BLaER1 treated with 17β-estradiol and CSF1 and Interleukin-3, amounts not matched to agents 10 nM and 100 nM (cell line): ENCODE data around the gene ZNF778.

Experiments
- H3K27ac ChIP-seq, 11 experiments: shearing (Covaris generic); formaldehyde crosslinking; 2 replicates each; pipeline ENCODE4 v1.8.1; 2022
- H3K27me3 ChIP-seq, 11 experiments: shearing (Covaris generic); formaldehyde crosslinking; 2 replicates each; pipeline ENCODE4 v1.8.1; 2022
- H3K36me3 ChIP-seq, 11 experiments: shearing (Covaris generic); formaldehyde crosslinking; 2 replicates each; pipeline ENCODE4 v1.8.1; 2022
- H3K4me1 ChIP-seq, 10 experiments: shearing (Covaris generic); formaldehyde crosslinking; 2 replicates each; pipeline ENCODE4 v1.8.1; 2022
- H3K4me2 ChIP-seq, 11 experiments: shearing (Covaris generic); formaldehyde crosslinking; 2 replicates each; pipeline ENCODE4 v1.8.1; 2022
- H3K4me3 ChIP-seq, 10 experiments: shearing (Covaris generic); formaldehyde crosslinking; 2 replicates each; pipeline ENCODE4 v1.8.1; 2022
- H3K9ac ChIP-seq, 11 experiments: shearing (Covaris generic); formaldehyde crosslinking; 2 replicates each; pipeline ENCODE4 v1.8.1; 2022
- H3K9me3 ChIP-seq, 11 experiments: shearing (Covaris generic); formaldehyde crosslinking; replicated peaks in 1 of 11; 2 replicates each; pipeline ENCODE4 v1.8.1; 2022
- H4K20me1 ChIP-seq, 11 experiments: shearing (Covaris generic); formaldehyde crosslinking; 2 replicates each; pipeline ENCODE4 v1.8.1; 2022
- Cebpa-rat ChIP-seq, 11 experiments: shearing (Covaris generic); IDR thresholded peaks; 2 replicates each; pipeline ENCODE4 v1.8.1; 2022

ZNF778 gene

GRCh38 chr16:89270666-89271345 lies 53.3 kb downstream of the ZNF778 start:
- Histone ChIP-seq H4K20me1 (peaks cover 76 to 92% (median 90%) of the 10 kb centered on the region in 11 experiments), H3K4me3 (peak overlapping the region in 1 of 10 experiments; percentile 14; a peak in 2 of 20 replicates), H3K9me3 (peaks cover 0 to 12% (median 0%) of the 10 kb centered on the region in 11 experiments; a peak in 7 of 22 replicates), H3K4me2 (peak overlapping the region; percentile 39 to 90 (median 66)), H3K36me3 (peaks cover 80 to 94% (median 90%) of the 10 kb centered on the region in 11 experiments), H3K27me3 (no peaks in the 10 kb centered on the region), H3K9ac (peak overlapping the region in 7 of 11 experiments; percentile 2 to 58 (median 40); a peak in 12 of 22 replicates), H3K4me1 (peaks cover 37 to 73% (median 63%) of the 10 kb centered on the region in 10 experiments), H3K27ac (peak overlapping the region in 4 of 11 experiments; percentile 13 to 36 (median 24); a peak in 2 of 22 replicates)
- TF ChIP-seq Cebpa-rat (IDR thresholded peaks at IDR 0.05), result no peak

DNA sequence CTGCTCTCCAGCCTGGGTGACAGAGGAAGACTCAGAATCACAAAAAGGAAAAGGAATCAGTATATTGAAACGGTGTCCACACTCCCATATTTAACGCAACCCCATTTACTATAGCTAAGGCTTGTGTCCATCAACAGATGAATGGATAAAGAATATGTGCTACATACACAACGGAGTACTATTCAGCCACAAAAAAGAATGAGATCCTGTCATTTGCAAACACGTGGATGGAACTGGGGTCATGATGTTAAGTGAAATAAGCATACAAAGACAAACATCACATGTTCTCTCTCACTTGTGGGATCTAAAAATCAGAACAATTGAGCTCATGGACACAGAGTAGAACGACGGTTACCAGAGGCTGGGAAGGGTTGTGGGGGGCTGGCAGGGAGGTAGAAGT lies 55.1 kb downstream of the ZNF778 start:
- H3K36me3 ChIP-seq, result peaks cover 71 to 93% (median 82%) of the 10 kb centered on the region in 11 experiments

DNA sequence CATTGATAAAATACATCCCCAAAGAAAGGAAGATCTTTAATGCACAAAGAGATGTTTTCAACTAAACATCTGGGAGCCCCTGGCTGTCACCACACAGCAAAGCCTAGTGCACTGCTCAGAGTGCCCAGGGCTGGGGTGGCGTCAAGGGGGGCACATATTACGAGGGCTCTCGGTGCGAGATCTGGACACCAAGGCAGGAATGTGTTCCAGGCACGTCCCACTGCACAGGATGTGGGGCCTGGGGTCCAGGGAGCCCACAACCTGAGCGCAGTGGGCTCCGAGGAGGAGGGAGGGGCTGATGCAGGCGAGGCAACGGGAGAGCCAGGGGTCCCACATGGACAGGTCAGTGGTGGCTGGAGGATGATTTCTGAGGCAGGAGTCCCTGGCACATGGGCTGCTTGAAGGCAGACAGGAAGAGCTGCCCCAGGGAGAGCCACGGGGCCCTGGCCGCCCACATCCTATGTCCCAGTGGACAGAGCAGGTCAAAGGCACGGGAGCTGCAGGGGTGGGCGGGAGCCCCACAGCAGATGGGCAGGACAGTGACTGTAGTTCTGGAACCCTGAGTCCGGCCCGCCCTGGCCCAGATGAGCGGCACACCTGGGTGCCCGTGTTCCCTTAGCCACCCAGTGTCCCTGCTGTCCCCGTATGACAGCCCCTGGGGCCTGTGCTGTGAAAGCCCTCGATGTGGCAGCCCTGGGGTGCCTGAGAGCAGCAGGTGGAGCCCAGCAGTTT lies 56.4 kb downstream of the ZNF778 start:
- Histone ChIP-seq H3K4me3 (no peak overlapping the region), H3K27me3 (no peaks in the 10 kb centered on the region), H3K9ac (peak overlapping the region in 3 of 11 experiments; percentile 8 to 78 (median 44); a peak in 3 of 22 replicates), H3K9me3 (no peaks in the 10 kb centered on the region), H4K20me1 (peaks cover 84 to 100% (median 100%) of the 10 kb centered on the region in 11 experiments), H3K27ac (0 out of 22 replicates have a peak overlapping the region, but pooled peaks of 1 of the 11 experiments have one; percentile 18), H3K36me3 (peaks cover 72 to 98% (median 85%) of the 10 kb centered on the region in 11 experiments), H3K4me1 (peaks cover 66 to 100% (median 91%) of the 10 kb centered on the region in 10 experiments), H3K4me2 (peak overlapping the region in 5 of 11 experiments; percentile 11 to 98 (median 90); a peak in 9 of 22 replicates)
- TF ChIP-seq Cebpa-rat (IDR thresholded peaks at IDR 0.05), result no peak

More for the DNA sequence above, 55.1 kb downstream of the ZNF778 start:
- H4K20me1 ChIP-seq, result peaks cover 75 to 93% (median 92%) of the 10 kb centered on the region in 11 experiments
- H3K27ac ChIP-seq, result no peak overlapping the region
- H3K4me2 ChIP-seq, result peak overlapping the region in 7 of 11 experiments; percentile 39 to 90 (median 70); a peak in 12 of 22 replicates
- no peak for TF ChIP-seq Cebpa-rat (IDR thresholded peaks at IDR 0.05)
- H3K4me1 ChIP-seq, result peaks cover 54 to 88% (median 80%) of the 10 kb centered on the region in 10 experiments
- H3K27me3 ChIP-seq, result no peaks in the 10 kb centered on the region
- no peak overlapping the region for H3K4me3 ChIP-seq
- H3K9me3 ChIP-seq, result no peaks in the 10 kb centered on the region
- no peak overlapping the region for H3K9ac ChIP-seq

GRCh38 chr16:89274561-89275283 lies 57.2 kb downstream of the ZNF778 start:
- H3K27ac ChIP-seq, result peak overlapping the region in 9 of 11 experiments; percentile 40 to 79 (median 65); a peak in 17 of 22 replicates
- H3K4me2 ChIP-seq, result peak overlapping the region; percentile 77 to 98 (median 86)
- peak overlapping the region in 10 of 11 experiments; percentile 28 to 78 (median 63); a peak in 17 of 22 replicates for H3K9ac ChIP-seq
- H3K4me3 ChIP-seq, result peak overlapping the region in 3 of 10 experiments; percentile 4 to 19 (median 15); a peak in 2 of 20 replicates
- no peaks in the 10 kb centered on the region for H3K9me3 ChIP-seq
- TF ChIP-seq Cebpa-rat (IDR thresholded peaks at IDR 0.05), result no peak
- peaks cover 67 to 95% (median 79%) of the 10 kb centered on the region in 11 experiments for H3K36me3 ChIP-seq
- no peaks in the 10 kb centered on the region for H3K27me3 ChIP-seq
- H3K4me1 ChIP-seq, result peaks cover 62 to 98% (median 91%) of the 10 kb centered on the region in 10 experiments
- peaks cover 82 to 98% (median 97%) of the 10 kb centered on the region in 11 experiments for H4K20me1 ChIP-seq

GRCh38 chr16:89275284-89275584 lies 57.7 kb downstream of the ZNF778 start:
- Histone ChIP-seq H3K9me3 (no peaks in the 10 kb centered on the region), H3K36me3 (peaks cover 67 to 95% (median 79%) of the 10 kb centered on the region in 11 experiments), H3K27ac (peak overlapping the region in 9 of 11 experiments; percentile 40 to 79 (median 65); a peak in 18 of 22 replicates), H3K27me3 (no peaks in the 10 kb centered on the region), H3K4me2 (peak overlapping the region; percentile 77 to 98 (median 86)), H3K9ac (peak overlapping the region; percentile 1 to 78 (median 63); a peak in 18 of 22 replicates), H3K4me1 (peaks cover 62 to 98% (median 91%) of the 10 kb centered on the region in 10 experiments), H3K4me3 (peak overlapping the region in 5 of 10 experiments; percentile 4 to 51 (median 19); a peak in 5 of 20 replicates), H4K20me1 (peaks cover 82 to 98% (median 97%) of the 10 kb centered on the region in 11 experiments)
- no peak for TF ChIP-seq Cebpa-rat (IDR thresholded peaks at IDR 0.05)

GRCh38 chr16:89275837-89276720 lies 58.6 kb downstream of the ZNF778 start:
- TF ChIP-seq Cebpa-rat (IDR thresholded peaks at IDR 0.05), result no peak
- H3K4me1 ChIP-seq, result peaks cover 56 to 96% (median 89%) of the 10 kb centered on the region in 10 experiments
- H3K9me3 ChIP-seq, result no peaks in the 10 kb centered on the region
- H3K27ac ChIP-seq, result peak overlapping the region in 9 of 11 experiments; percentile 40 to 79 (median 65); a peak in 18 of 22 replicates
- H3K9ac ChIP-seq, result peak overlapping the region in 10 of 11 experiments; percentile 28 to 78 (median 63); a peak in 19 of 22 replicates
- peaks cover 67 to 95% (median 79%) of the 10 kb centered on the region in 11 experiments for H3K36me3 ChIP-seq
- peak overlapping the region; percentile 77 to 98 (median 86) for H3K4me2 ChIP-seq
- H3K27me3 ChIP-seq, result no peaks in the 10 kb centered on the region
- peaks cover 82 to 98% (median 97%) of the 10 kb centered on the region in 11 experiments for H4K20me1 ChIP-seq
- peak overlapping the region in 5 of 10 experiments; percentile 15 to 51 (median 19); a peak in 4 of 20 replicates for H3K4me3 ChIP-seq

GRCh38 chr16:89277049-89277448 lies 59.5 kb downstream of the ZNF778 start:
- no peaks in the 10 kb centered on the region for H3K9me3 ChIP-seq
- no peaks in the 10 kb centered on the region for H3K27me3 ChIP-seq
- H3K4me2 ChIP-seq, result peak overlapping the region; percentile 83 to 98 (median 90)
- peaks cover 70 to 95% (median 79%) of the 10 kb centered on the region in 11 experiments for H3K36me3 ChIP-seq
- TF ChIP-seq Cebpa-rat (IDR thresholded peaks at IDR 0.05), result no peak
- H3K4me1 ChIP-seq, result peaks cover 52 to 89% (median 80%) of the 10 kb centered on the region in 10 experiments
- peaks cover 81 to 98% (median 97%) of the 10 kb centered on the region in 11 experiments for H4K20me1 ChIP-seq
- peak overlapping the region in 10 of 11 experiments; percentile 9 to 79 (median 75); a peak in 18 of 22 replicates for H3K27ac ChIP-seq
- peak overlapping the region in 5 of 10 experiments; percentile 17 to 58 (median 43); a peak in 7 of 20 replicates for H3K4me3 ChIP-seq
- peak overlapping the region in 10 of 11 experiments; percentile 28 to 78 (median 70); a peak in 18 of 22 replicates for H3K9ac ChIP-seq
